GM12865 (cell line): Measurements from ENCODE around the gene CST2.
"Not testable (repeated sequence)": the region's sequence is repeated elsewhere in the genome, so short reads cannot be mapped to it uniquely, and the experiment has no call there.

ENCODE experiments used
- DNase-seq: peaks from one replicate; pipeline ENCODE4 v3.0.0; 2010; ENCODE audit warnings: low read depth
- H3K4me3 ChIP-seq: 2 replicates; pipeline ENCODE4 v1.5.1; 2011; ENCODE audit warnings: mild to moderate bottlenecking, low read depth, low read length, control low read depth
- TF ChIP-seq, protein P1 (sequence below): IDR thresholded peaks from 2 replicates; pipeline ENCODE4 v1.5.1; 2011; ENCODE audit warnings: low read length, control low read depth, low read depth, inconsistent platforms; ENCODE audit not compliant: insufficient read depth; ENCODE audit errors: missing control alignments

The CST2 gene

DNA sequence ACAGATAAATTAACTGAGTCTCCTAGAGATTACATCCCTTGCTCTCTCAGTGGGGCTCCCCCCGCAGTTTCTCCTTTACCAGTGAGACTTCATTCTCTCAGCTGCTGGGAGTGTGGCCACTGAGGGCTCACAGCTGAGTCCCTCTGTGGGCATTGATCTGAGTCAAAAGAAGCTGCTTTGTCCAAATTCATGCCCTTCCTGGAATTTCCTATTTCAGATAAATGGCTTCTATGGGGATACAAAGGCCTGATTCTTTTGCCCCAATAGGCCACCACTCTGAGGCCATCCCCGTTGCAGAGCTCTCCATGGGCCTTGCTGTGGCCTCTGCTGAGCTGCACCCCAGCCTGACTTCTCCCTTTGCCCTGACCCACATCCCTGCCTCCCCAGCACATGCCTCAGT, 43.0 kb upstream of the CST2 start:
- TF ChIP-seq, protein P1, sequence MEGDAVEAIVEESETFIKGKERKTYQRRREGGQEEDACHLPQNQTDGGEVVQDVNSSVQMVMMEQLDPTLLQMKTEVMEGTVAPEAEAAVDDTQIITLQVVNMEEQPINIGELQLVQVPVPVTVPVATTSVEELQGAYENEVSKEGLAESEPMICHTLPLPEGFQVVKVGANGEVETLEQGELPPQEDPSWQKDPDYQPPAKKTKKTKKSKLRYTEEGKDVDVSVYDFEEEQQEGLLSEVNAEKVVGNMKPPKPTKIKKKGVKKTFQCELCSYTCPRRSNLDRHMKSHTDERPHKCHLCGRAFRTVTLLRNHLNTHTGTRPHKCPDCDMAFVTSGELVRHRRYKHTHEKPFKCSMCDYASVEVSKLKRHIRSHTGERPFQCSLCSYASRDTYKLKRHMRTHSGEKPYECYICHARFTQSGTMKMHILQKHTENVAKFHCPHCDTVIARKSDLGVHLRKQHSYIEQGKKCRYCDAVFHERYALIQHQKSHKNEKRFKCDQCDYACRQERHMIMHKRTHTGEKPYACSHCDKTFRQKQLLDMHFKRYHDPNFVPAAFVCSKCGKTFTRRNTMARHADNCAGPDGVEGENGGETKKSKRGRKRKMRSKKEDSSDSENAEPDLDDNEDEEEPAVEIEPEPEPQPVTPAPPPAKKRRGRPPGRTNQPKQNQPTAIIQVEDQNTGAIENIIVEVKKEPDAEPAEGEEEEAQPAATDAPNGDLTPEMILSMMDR, result no peak
- H3K4me3 ChIP-seq, result no peak overlapping the region
- no peak for DNase-seq

DNA sequence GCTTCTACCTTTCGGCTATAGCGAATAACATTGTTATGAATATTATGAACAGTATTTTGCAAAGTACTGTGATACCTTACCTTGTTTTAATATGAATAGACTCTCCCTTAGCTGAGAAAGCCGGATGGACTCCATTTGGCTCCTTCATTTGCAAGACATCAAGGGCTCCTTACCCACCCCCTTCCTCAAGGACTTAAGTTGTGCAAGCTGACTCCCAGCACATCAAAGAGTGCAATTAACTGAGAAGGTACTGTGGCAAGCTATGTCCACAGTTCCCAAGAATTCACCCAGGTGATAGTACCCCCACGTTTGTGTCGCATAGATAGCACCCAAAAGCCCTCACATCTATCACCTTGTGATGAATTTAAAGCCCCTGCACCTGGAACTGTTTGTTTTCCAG, 41.8 kb upstream of the CST2 start:
- TF ChIP-seq, protein P1, result no peak
- no peak for DNase-seq
- H3K4me3 ChIP-seq, result no peak overlapping the region

DNA sequence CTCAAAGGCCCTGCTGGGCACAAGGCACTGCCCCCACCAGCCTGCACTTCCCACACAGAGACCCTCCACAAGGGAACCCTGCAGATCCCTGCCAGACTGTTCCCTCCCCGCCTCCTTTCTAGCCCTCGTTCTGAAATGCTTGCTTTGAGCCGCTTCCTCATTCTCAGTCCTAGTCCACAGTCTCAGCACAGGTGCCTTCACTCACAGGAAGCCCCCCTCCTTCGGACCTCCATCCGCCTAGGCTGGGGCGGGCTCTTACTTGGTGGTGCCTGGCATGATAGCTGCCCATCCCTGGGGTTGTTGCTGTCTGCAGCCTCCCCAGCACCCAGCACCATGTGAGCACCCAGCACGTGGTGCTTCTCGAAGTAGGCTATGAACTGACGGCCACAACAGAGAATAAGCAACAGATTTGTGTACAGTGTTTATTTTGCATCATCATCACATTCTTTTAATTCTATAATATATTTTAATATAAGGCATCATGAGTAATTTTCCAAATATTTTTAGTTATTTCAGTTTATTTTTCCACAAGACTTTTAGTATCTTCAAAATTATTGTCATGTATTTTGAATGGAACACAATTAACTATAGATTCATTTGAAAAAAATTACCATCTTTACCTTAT, 40.7 kb upstream of the CST2 start:
- no peak for DNase-seq
- H3K4me3 ChIP-seq, result no peak overlapping the region
- TF ChIP-seq, protein P1, result no peak

DNA sequence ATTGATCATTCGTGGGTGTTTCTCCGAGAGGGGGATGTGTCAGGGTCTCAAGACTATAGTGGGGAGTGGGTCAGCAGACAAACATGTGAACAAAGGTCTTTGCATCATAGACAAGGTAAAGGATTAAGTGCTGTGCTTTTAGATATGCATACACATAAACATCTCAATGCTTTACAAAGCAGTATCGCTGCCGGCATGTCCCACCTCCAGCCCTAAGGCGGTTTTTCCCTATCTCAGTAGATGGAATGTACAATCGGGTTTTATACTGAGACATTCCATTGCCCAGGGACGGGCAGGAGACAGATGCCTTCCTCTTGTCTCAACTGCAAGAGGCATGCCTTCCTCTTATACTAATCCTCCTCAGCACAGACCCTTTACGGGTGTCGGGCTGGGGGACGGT, 34.2 kb upstream of the CST2 start:
- not testable (repeated sequence) for DNase-seq

DNA sequence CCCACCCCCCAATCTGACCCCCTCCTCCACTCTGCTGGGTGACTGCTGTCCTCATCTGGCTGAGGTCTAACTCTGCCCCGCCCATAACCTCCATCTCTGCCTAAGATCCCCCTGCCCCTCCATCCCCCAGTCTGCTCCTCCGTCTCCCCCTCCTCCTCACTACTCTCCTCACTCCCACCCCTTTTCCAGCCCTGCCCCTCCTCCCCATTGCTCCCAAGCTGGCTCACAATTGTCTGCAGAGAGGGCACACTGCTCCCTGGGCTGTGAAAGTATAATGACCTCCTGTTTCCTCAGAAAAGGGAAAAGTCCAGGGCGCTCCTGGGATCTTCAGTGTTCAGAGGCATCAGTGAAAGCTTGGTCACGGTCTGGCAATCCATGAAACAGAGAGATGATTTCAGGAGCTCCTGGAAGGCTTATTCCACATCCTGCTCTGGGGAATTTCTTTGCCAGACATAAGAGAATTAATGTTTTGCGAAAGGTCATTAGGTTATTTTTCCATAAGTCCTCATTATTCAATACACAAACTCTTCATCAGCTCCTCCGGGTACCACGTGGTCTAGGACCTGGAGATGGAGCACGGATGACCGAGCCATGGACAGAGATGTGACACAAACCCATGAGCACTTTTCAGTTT, 31.6 kb upstream of the CST2 start:
- TF ChIP-seq, protein P1, result no peak
- no peak for DNase-seq
- H3K4me3 ChIP-seq, result no peak overlapping the region

More for the DNA sequence above, 34.2 kb upstream of the CST2 start:
- not testable (repeated sequence) for H3K4me3 ChIP-seq

DNA sequence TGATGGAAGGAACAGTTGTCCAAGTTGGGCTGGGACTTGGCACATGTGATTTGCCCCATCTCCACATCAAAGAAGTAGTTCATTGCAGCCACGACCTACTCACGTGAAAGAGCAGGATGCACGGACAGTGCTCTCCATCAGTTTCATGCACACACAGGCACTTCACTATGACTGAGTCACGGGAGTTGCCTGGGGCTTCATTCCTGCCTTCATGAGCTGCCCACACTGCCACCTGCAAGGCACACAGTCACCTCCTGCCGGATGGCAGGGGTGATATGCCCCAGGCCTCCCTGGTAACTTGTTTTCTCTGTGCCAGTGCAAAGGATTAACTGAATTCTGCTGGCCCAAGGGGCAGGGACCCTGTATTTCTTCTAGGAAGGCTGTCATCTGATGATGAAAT, 30.2 kb upstream of the CST2 start:
- no peak for DNase-seq
- TF ChIP-seq, protein P1, result no peak
- H3K4me3 ChIP-seq, result no peak overlapping the region

DNA sequence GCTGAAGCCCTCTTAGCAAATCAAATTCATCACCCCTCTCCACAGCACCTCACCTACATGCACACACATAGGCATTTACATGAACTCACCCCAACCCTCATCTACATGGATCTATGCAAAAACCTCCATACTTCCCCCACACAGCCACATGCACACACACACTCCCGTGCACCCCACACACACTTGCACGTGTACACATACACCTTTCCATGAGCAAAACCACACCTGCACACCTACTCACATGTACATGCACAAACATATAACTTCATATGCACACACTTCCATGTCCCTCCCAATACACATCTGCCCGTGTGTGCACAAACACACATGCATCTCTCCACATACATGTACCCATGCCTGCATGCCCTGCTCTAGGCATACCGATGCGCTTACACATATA, 29.7 kb upstream of the CST2 start:
- H3K4me3 ChIP-seq, result no peak overlapping the region
- TF ChIP-seq, protein P1, result no peak
- DNase-seq, result no peak
